Gastroesophageal sphincter (tissue), 3 donors: ENCODE results near the gene POLR2L.

Experiments used
- CTCF ChIP-seq, 4 experiments: fragments of 200-600 bp in 2 of 4; fragments of 450-650 bp in 2 of 4; sonication (generic) in 1 of 4; IDR thresholded peaks; one replicate each; pipeline ENCODE4 v1.5.1; 2017 to 2019; ENCODE audit warnings: antibody characterized with exemption in 4 of 4, mild to moderate bottlenecking in 2 of 4, moderate library complexity in 2 of 4
- EP300 ChIP-seq: sonication (generic); formaldehyde crosslinking; IDR thresholded peaks from one replicate; pipeline ENCODE4 v1.6.1; 2017; ENCODE audit warnings: antibody characterized with exemption, mild to moderate bottlenecking
- POLR2A ChIP-seq, 2 donors: fragments of 450-650 bp; IDR thresholded peaks; one replicate each; pipeline ENCODE4 v1.6.1; 2017; ENCODE audit warnings: antibody characterized with exemption in 2 of 2, mild to moderate bottlenecking in 2 of 2, moderate library complexity in 1 of 2

- no peak for TF ChIP-seq CTCF (IDR thresholded peaks at IDR 0.05)
- TF ChIP-seq POLR2A (IDR thresholded peaks at IDR 0.05), result no peak
- TF ChIP-seq EP300, result no peak
Observed at GRCh38 chr11:889257-889656, 46.9 kb upstream of the POLR2L start.
